Measurements from ENCODE around the gene ZNF274. TPM values are rescaled to one million over a fixed set of nuclear protein-coding genes. Genes with fewer than 3 reads are reported as not detected.

ZNF274 gene
- total RNA-seq, 3 donors from 2014 or later (not counting 1 experiment from before 2014, with no cell fraction given) = 25.5 to 33.0 (median 30.1) TPM

GRCh38 chr19:58203814-58204475, 21.1 kb downstream of the ZNF274 start:
- ATAC-seq (no peak), DNase-seq (no peak)
- H3K4me1 Mint-ChIP-seq = peaks cover 7 to 10% of the 10 kb centered on the region in 2 donors
- Histone ChIP-seq H3K27ac (ENCODE audit: low read length) (no peak overlapping the region), H3K36me3 (ENCODE audit: control insufficient read depth, insufficient read depth, low read length) (peaks cover 37% of the 10 kb centered on the region), H3K9me3 (ENCODE audit: control insufficient read depth, insufficient read depth, low read length) (peaks cover 95% of the 10 kb centered on the region), H3K4me3 (ENCODE audit: low read length) (no peak overlapping the region), H3K4me1 (ENCODE audit: control insufficient read depth, insufficient read depth, low read length) (no peaks in the 10 kb centered on the region), H3K27me3 (ENCODE audit: control insufficient read depth, insufficient read depth, low read length) (no peaks in the 10 kb centered on the region)
- H3K9me3 Mint-ChIP-seq = peaks cover 26 to 46% of the 10 kb centered on the region in 2 donors
- H3K36me3 Mint-ChIP-seq = peaks cover 74% of the 10 kb centered on the region
- intact Hi-C loops (cut with micrococcal nuclease) = loop anchor here (10.0 kb wide), 1 partner anchor 61 kb away; no protein-coding TSS in a partner anchor
- no peak overlapping the region for H3K4me3 Mint-ChIP-seq
- no peak for TF ChIP-seq CTCF (IDR thresholded peaks at IDR 0.05)
- no peak overlapping the region for H3K27ac Mint-ChIP-seq
- no peaks in the 10 kb centered on the region for H3K27me3 Mint-ChIP-seq (ENCODE audit: low read depth in 2 of 2)
- WGBS (ENCODE audit: insufficient coverage) = 67% methylated on average over 49 of the region's 49 CpGs

GRCh38 chr19:58204566-58204965, 21.7 kb downstream of the ZNF274 start:
- no peaks in the 10 kb centered on the region for H3K27me3 ChIP-seq (ENCODE audit: control insufficient read depth, insufficient read depth, low read length)
- Mint-ChIP-seq H3K4me3 (no peak overlapping the region), H3K9me3 (peaks cover 29 to 49% of the 10 kb centered on the region in 2 donors), H3K27me3 (ENCODE audit: low read depth in 2 of 2) (no peaks in the 10 kb centered on the region), H3K4me1 (peaks cover 7 to 10% of the 10 kb centered on the region in 2 donors), H3K36me3 (peaks cover 79% of the 10 kb centered on the region), H3K27ac (no peak overlapping the region)
- H3K4me3 ChIP-seq (ENCODE audit: low read length) = no peak overlapping the region
- intact Hi-C loops (cut with micrococcal nuclease) = loop anchor here (10.0 kb wide), 1 partner anchor 60 kb away; no protein-coding TSS in a partner anchor
- TF ChIP-seq CTCF (IDR thresholded peaks at IDR 0.05) = no peak
- DNase-seq (no peak), ATAC-seq (no peak)
- WGBS (ENCODE audit: insufficient coverage) = 89% methylated on average over 15 of the region's 15 CpGs
- no peaks in the 10 kb centered on the region for H3K4me1 ChIP-seq (ENCODE audit: control insufficient read depth, insufficient read depth, low read length)
- H3K9me3 ChIP-seq (ENCODE audit: control insufficient read depth, insufficient read depth, low read length) = peaks cover 95% of the 10 kb centered on the region
- H3K36me3 ChIP-seq (ENCODE audit: control insufficient read depth, insufficient read depth, low read length) = peaks cover 44% of the 10 kb centered on the region
- no peak overlapping the region for H3K27ac ChIP-seq (ENCODE audit: low read length)

- Histone ChIP-seq H3K27ac (ENCODE audit: low read length) (no peak overlapping the region), H3K4me3 (ENCODE audit: low read length) (no peak overlapping the region), H3K27me3 (ENCODE audit: control insufficient read depth, insufficient read depth, low read length) (no peaks in the 10 kb centered on the region), H3K9me3 (ENCODE audit: control insufficient read depth, insufficient read depth, low read length) (peaks cover 93% of the 10 kb centered on the region), H3K4me1 (ENCODE audit: control insufficient read depth, insufficient read depth, low read length) (no peaks in the 10 kb centered on the region), H3K36me3 (ENCODE audit: control insufficient read depth, insufficient read depth, low read length) (peaks cover 71% of the 10 kb centered on the region)
- no peak for DNase-seq
- H3K9me3 Mint-ChIP-seq = peaks cover 20 to 42% of the 10 kb centered on the region in 2 donors
- intact Hi-C loops (cut with micrococcal nuclease) = loop anchor here (10.0 kb wide), 1 partner anchor 55 kb away; no protein-coding TSS in a partner anchor
- WGBS (ENCODE audit: insufficient coverage) = 99% methylated on average over 8 of the region's 8 CpGs
- no peak for TF ChIP-seq CTCF (IDR thresholded peaks at IDR 0.05)
- no peak overlapping the region for H3K4me3 Mint-ChIP-seq
- no peak for ATAC-seq
- H3K4me1 Mint-ChIP-seq = peaks cover 4 to 10% of the 10 kb centered on the region in 2 donors
- H3K27ac Mint-ChIP-seq = no peak overlapping the region
- H3K36me3 Mint-ChIP-seq = peaks cover 70% of the 10 kb centered on the region
- no peaks in the 10 kb centered on the region for H3K27me3 Mint-ChIP-seq (ENCODE audit: low read depth in 2 of 2)
Observed at GRCh38 chr19:58209577-58209976, 26.7 kb downstream of the ZNF274 start.

Measured in natural killer cell (primary cell).